ENCODE measurements around the gene FER.

Gene FER

DNA sequence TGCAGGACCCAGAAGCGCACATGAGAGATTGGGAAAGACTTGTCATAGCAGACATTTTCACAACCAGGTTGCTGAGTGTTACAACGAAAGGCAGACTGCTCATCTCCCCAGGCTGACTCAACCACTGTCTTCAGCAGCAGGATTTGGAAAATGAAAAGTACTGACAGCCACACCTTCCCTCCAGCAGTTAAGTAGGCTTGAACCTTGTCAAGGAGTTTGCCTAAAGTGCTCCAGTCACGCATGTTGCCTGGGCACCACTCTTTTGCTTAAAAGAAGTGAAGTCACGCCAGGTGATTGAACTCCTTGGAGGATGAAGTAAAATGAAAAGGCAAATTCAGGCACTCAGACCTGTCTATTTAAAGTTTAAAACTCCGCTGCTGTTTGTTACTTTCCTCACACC is 304.5 kb downstream of the FER start:
- DNase-seq, result peak in 1 of 2 experiments; percentile 26

DNA sequence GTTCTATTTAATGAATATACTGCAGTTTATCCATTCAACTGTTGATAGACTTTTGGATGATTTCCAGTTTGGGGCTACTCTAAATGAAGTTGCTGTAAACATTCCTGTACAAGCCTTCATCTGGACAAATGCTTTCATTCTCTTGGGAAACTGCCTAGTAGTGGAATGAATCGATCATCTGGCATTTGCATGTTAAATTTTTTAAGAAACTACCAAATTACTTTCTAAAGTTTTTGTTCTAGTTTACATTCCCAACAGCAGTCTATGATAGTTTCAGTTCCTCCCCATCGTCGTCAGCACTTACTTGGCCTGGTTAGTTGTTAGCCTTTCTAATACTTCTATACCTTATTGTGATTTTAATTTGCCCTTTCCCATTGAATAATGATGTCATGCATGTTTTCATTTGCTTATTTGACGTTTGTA is 306.3 kb downstream of the FER start:
- no peak for DNase-seq

DNA sequence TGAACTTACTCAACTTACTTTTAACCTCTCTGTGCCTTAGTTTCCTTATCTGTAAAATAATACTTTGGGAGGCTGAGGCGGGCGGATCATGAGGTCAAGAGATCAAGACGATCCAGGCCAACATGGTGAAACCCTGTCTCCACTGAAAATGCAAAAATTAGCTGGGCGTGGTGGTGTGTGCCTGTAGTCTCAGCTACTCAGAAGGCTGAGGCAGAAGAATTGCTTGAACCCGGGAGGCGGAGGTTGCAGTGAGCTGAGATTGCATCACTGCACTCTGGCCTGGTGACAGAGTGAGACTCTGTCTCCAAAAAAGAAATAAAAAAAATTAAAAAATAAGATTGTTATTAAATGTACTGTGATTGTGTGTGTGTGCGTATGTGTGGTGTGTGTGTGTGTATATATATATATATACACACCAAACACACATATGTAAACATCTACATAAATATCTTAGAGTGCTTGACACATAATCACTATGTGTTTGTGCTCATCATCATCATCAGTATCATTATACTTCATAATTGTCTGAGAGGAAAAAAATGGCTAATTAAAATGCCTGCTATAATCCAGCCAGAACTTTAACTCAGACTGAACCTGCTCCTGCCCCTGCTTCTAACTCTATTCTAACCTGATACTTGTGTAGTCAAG is 312.8 kb downstream of the FER start:
- DNase-seq, result no peak

DNA sequence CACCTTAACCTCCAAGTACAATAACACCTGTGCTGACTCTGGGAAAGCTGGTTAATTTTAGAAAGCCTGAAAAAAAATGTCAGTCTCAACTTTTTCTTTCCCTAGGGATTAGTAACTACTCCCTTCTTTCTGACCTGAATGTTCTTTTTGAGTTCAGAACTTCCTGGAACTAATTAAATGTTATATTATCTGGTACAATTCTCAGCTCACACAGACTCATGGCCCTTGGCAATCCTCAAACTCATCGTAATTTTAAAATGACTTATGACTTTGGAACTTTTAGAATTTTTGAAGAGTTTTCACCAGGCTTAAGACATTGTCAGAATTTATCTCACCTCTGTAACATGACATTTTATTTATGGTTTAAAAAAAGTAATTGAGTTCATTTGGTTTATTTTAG is 315.0 kb downstream of the FER start:
- no peak for DNase-seq

DNA sequence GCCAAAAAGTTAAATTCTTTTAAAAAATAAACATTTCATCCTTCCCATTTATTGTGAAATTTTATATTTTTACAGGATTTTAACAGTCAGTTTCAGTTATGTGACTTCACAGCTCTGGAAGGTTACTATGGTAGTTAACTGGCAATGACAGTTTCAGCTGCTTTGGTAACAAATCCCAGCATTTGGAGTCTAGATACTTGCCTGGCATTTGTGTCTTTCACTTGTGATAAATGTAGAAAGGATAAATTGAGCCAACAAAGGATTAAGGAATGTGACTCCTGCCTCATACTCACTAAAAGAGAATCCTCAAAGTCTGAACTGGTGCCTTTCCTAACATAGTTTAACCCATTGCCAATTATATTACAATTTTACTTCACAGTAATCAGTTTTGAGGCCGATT is 315.5 kb downstream of the FER start:
- DNase-seq, result no peak

DNA sequence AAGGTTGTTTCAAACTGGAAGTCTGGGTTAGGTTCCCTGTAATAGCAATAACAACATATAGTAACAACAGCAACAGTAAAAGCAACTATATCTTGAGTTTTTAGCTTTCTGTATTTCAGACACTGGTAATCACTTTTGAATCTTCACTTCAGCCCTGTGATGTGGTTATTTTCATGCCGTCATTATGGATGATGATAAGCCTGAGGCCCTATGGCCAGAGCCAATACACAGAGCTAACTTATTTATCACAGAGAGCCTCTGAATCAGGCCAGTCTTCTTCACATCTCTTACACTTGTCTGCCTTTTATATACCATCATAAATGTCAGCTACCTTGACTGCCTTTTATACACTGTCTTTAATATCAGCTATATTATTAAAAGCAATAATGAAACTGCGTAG is 329.0 kb downstream of the FER start:
- DNase-seq, result no peak

DNA sequence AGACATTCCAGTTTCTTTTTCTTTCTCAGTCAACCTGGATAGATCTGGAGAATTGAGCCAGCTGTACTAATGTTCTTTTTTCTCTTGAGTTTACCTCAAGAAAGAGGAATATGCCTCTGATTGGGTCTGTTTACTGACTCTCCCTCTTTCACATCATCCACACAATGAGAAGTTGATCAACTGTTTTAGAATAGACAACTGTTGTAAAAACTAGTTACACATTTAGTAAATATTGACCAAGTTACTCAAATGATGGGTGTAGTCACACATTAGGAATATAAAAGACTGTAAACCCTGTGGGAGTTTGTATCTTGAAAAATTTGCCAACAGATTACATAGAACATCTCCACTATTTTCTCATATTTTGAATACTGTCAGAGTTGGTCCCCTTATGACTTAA is 330.8 kb downstream of the FER start:
- no peak for DNase-seq

GRCh38 chr5:109080481-109080880 is 332.8 kb downstream of the FER start:
- DNase-seq, result no peak

GRCh38 chr5:109080896-109081295 is 333.2 kb downstream of the FER start:
- DNase-seq, result no peak

- DNase-seq, result no peak
Measured at GRCh38 chr5:109083937-109084336, 336.2 kb downstream of the FER start.

DNA sequence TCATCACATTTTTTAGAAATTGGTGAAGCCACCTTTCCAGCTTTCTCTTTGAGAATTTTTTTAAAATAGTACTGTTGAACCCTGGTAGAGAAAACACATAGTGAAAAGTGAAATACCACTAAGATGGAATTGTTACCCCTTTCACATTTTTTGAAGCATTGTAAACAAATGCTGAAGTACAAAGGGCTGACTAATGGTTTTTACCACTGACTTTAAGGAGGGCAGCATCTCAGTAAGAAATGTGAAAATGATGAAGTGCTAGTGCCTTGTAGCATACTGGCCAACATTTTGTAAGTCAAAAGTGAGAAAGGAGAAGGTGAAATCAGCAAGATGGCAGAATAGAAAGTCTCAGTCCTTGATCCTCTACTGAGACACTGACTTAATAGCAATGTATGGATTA is 341.5 kb downstream of the FER start:
- no peak for DNase-seq

DNA sequence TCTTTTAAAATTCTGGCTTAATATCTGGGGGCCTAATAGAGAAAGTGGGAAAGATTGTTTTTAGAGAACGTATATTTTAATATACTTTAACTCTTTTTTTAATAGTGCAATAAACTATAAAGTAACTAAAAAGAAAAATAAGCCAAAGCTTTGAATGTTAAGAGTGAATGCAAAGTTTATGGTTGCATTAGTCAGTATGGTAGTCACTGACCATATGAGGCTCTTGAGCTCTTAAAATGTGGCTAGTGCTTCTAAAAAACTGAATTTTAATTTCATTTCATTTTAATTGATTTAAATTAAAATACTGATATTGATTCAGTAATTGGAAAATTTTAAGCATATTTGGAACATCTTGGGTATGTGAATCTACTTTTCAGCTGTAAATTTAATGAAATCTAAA is 351.4 kb downstream of the FER start:
- DNase-seq, result no peak

GRCh38 chr5:109100971-109101370 is 353.3 kb downstream of the FER start:
- DNase-seq, result no peak

GRCh38 chr5:109102096-109102690 is 354.5 kb downstream of the FER start:
- DNase-seq, result no peak

- DNase-seq, result no peak
Measured at GRCh38 chr5:109105631-109106267, 358.1 kb downstream of the FER start.

DNA sequence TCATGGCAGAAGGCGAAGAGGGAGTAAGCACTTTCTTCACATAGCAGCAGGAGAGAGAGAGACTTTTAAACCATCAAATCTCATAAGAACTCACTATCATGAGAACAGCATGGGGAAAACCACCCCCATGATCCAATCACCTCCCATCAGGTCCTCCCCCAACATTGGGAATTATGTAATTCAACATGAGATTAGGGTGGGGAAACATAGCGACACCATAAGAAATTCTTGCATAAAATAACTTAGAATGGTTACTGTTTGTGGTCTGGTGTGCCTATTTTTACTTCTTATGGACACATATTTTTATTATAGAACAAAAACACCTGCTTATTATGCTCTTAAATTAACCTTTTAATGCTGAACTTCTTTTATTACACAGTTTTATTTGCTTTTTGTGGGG is 364.0 kb downstream of the FER start:
- DNase-seq, result no peak

DNA sequence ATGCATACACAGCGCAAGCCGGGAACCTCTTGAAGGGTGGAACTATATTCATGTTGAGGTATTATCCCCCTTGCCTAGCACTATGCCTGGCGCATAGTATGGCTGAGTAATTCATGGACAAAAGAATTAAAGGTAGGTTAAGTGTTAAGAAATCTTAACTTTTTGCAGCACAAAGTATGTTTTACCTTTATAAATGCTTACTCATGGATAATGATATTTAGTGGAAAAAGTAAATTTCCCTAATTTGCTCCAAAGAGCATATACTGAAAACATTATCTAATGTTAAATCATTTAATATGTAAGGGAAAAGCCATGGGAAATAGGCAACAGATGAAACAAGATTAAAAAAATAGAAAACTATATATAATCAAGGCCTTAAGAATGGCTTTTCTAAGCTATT is 365.9 kb downstream of the FER start:
- no peak for DNase-seq

- DNase-seq, result no peak
Measured at GRCh38 chr5:109121225-109121624, 373.5 kb downstream of the FER start.

GRCh38 chr5:109125755-109126429 is 378.2 kb downstream of the FER start:
- peak; percentile 31 to 39 for DNase-seq

- peak; percentile 15 to 39 for DNase-seq
Measured at GRCh38 chr5:109126481-109126880, 378.8 kb downstream of the FER start.

GRCh38 chr5:109136906-109137305 is 389.2 kb downstream of the FER start:
- no peak for DNase-seq

- no peak for DNase-seq
Measured at GRCh38 chr5:109141222-109142200, 393.8 kb downstream of the FER start.

- DNase-seq, result no peak
Measured at GRCh38 chr5:109143031-109143430, 395.3 kb downstream of the FER start.
